Adipose tissue (tissue), 3 donors: ENCODE data around the gene KIF4A. TPM values are rescaled to one million over a fixed set of nuclear protein-coding genes. Genes with fewer than 3 reads are reported as not detected.

Experiments used
- H3K27ac ChIP-seq: one replicate; pipeline ENCODE4 v1.5.1; 2013; ENCODE audit warnings: low read depth, low read length
- WGBS, 3 donors: extraction: QIAGEN DNeasy Blood & Tissue Kit; methylation state at CpG; one replicate each; pipeline ENCODE4 v1.1.7; 2013; 5-methylcytosine and 5-hydroxymethylcytosine counted together
- polyA plus RNA-seq, 3 donors: library from polyadenylated mRNA; stranded (reverse); fragments of 200-250 nt; gene quantifications; one replicate each; pipeline ENCODE4 v1.2.3, GENCODE V29; 2013
- donor health status: healthy with polysubstance abuse.
- donor health status: Bipolar disorder and iron deficiency.
- donor health status: healthy.

Gene KIF4A
- polyA plus RNA-seq, 3 donors: 0.06 to 0.34 (median 0.13) TPM

DNA sequence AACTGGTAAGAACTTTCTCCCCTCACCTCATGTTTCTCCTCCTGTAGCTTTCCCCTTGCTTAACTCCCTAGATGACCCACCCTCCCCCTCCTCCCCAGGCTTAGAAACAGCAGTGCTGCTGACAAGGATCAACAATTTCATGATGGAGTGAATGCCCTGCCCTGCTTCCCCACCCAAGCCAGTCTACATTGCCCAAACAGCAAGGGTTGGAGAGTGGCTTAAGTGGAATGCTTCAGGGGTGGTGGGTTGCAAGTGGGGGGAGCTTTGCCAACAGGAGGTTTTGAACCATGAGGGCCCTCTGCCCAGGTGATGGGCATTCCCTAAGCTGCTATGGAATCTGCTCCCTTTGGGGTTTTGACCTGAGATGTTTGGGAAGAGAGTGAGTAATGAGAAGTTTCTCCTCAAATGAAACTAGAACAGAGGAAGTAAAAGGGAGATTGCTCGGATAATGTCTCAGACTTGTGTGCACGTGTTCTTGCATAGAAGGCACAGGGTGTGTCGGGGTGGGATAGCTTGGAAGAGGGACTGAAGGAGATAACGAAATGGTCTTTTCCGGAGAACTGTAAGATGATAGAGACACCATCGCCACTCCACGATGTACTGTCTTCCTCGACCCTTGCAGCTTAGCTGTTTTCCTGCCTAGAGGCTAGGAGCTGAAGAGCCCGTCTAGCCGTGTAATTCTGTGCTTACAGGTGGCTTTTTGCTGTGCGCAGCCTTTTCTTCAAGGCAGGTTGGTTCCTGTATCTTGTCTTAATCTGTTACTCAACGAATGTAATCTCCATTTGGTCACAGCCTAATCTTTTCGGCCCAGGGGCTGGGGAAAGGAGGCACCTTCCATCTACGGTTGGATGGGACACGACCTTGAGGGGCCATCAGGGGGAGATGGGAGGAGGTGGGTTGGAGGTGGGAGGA is 143.3 kb downstream of the KIF4A start:
- no peak overlapping the region for H3K27ac ChIP-seq
- 51 to 74% (median 68%) methylated on average over 13 to 15 of the region's 15 CpGs for whole genome bisulfite sequencing, 3 donors

DNA sequence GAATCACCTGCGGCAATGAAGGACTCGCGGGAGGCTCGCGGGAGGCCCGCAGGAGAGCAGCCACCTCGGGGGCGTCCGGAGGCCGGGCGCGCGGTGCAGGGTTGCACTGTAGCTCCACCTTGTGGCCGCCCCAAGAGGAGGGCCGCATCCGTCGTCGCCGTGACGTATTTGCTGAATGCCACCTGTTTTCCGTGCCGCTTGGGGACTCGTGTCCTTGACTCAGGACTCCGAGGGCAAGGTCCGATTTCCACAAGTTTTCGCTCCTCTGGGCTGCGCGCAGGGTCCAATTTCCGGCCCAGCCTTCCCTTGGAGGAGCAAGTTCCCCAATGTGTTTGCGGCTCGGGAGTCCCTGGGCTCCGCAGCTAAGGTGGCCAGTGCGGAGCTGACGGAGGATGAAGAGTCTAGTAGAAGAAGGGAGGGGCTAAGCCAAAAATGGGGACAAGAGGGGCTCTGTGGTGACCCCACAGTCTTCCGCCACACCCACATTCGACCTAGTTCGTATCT is 144.0 kb downstream of the KIF4A start:
- 0 to 30% (median 0%) methylated on average over 22 to 37 of the region's 37 CpGs for WGBS, 3 donors

DNA sequence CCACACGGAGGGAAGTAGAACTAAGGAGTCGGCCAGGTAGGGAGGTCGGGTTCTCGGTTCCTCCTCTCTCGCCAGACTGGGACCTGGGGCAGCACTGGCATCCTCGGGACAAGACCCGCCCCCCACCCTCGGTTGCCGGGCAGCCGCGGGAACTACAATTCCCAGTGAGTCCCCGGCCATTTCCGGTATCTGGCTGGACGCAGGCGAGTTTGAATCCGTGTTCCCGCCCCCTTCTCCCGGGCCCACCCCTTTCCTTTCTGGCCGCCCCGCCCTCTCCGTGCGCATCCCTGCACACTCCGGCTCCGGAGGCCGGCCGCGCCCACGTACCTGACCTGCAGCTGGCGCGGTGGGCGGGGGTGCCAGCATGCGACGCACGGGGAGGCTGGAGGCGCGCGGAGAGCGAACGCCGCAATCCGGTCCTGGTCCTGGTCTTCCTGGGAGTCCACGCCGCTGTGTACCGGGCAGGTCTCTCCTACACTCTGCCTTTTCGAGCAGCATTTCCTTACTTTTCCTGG is 144.5 kb downstream of the KIF4A start:
- no peak overlapping the region for H3K27ac ChIP-seq
- WGBS, 3 donors: 0 to 37% (median 0%) methylated on average over 12 to 45 of the region's 45 CpGs

More for the DNA sequence above, 144.0 kb downstream of the KIF4A start:
- no peak overlapping the region for H3K27ac ChIP-seq

DNA sequence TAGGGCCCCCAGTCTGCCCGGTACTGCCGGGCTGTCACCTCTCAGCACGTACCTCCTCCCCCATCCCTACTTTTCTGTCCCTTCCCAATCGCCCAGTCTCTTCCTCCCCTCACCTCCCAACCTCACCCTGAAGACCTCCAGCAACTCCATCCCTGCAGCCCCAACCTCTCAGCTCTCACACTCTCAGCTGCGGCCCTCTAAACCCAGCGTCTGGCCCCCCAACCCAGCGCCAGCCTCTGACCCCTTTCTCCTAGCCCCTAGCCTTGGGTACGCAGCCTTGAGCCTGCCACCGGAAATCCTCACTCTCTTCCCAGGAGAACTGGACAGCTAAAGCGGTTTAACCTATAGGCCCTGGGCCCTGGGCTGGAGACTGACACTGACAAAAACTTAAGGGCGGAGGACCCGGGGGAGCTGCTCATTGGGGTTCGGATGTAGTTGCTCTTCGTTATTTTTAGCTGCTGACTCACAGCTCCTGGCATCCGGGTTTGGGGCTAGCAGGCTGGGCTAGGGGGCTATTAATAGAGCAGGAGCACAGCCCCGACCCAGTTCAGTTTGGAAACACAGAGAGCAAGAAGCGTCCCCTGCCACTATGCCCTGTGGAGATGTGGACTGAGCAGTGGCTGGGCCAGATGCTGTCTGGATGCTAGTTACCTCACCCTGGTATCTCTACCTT is 145.1 kb downstream of the KIF4A start:
- H3K27ac ChIP-seq: no peak overlapping the region
- WGBS, 3 donors: 16 to 41% (median 33%) methylated on average over 12 to 17 of the region's 17 CpGs

DNA sequence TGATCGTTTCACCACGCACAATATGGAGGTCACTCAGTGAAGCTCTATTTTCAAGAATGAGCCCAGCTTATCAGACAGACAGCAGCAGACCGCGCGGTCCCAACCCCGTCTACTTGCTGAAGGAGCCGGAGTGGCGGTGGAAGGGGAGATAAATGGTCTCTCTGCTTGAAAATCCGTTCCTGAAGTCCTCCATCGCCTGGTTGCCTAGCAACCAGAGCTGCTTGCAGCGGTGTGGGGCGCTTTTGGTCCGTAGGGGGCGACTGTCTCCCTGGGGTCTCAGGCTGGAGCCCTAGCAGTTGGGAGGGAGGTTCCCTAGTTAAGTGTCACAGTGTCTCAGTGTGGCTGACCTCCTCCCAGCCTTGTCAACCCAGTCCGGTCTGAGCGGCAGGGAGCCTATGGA is 146.4 kb downstream of the KIF4A start:
- H3K27ac ChIP-seq: no peak overlapping the region
- WGBS, 3 donors: 28 to 34% (median 30%) methylated on average over 15 to 16 of the region's 16 CpGs

- 24 to 55% (median 40%) methylated on average over 2 of the region's 2 CpGs for WGBS, 3 donors
- no peak overlapping the region for H3K27ac ChIP-seq
These were observed 147.1 kb downstream of the KIF4A start for GRCh38 chrX:70437011-70437410.

DNA sequence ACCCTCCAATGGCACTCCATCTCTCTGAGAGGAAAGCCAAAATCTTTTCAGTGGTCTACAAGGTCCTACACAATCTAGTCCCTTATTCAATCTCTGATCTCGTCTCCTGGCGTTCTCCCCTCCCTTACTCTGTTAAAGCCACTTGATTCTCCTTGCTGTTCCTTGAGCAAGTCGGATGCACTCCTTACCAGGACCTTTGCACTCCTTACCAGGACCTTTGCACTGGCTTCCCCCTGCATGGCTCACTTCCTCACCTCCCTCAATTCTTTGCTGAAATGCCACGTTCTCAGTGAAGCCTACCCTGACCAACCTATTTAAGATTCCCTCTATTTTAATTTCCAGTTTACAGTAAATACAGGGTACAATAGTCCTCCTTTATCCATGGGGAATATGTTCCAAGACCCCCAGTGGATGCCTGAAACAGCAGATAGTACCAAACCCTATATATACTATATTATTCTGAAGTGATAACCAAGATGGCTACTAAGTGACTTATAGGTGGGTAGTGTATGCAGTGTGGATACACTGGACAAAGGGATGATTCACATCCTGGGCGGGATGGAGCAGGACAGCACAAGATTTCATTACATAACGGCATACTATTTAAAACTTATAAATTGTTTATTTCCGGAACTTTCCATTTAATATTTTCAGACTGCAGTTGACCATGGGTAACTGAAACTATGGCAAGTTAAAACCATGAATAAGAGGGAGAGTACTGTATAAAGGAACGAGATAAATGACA is 148.2 kb downstream of the KIF4A start:
- WGBS, 3 donors: 66 to 90% (median 79%) methylated on average over 8 of the region's 8 CpGs
- no peak overlapping the region for H3K27ac ChIP-seq

- 15 to 78% (median 27%) methylated on average over 1 of the region's 1 CpG for WGBS, 3 donors
- H3K27ac ChIP-seq: no peak overlapping the region
These were observed 149.1 kb downstream of the KIF4A start for GRCh38 chrX:70439016-70439415.

GRCh38 chrX:70442224-70442623 is 152.3 kb downstream of the KIF4A start:
- no peak overlapping the region for H3K27ac ChIP-seq
- 59 to 68% (median 61%) methylated on average over 6 of the region's 6 CpGs for WGBS, 3 donors

GRCh38 chrX:70444326-70444945 is 154.5 kb downstream of the KIF4A start, which contains the start of gene DLG3:
Gene DLG3 (plus strand): TSS chrX:70444835. CDS start chrX:70445202, 367 bp downstream.
- 11 to 23% (median 19%) methylated on average over 15 to 21 of the region's 21 CpGs for WGBS, 3 donors
- no peak within 1 kb of the TSS for H3K27ac ChIP-seq

GRCh38 chrX:70444946-70445656 is 155.2 kb downstream of the KIF4A start:
- 2 to 40% (median 6%) methylated on average over 7 to 51 of the region's 61 CpGs for WGBS, 3 donors
- no peak overlapping the region for H3K27ac ChIP-seq

- WGBS, 3 donors: 77 to 80% (median 78%) methylated on average over 7 to 9 of the region's 9 CpGs
- no peak overlapping the region for H3K27ac ChIP-seq
These were observed 156.0 kb downstream of the KIF4A start for GRCh38 chrX:70445951-70446350.

- H3K27ac ChIP-seq: no peak overlapping the region
- 75 to 90% (median 77%) methylated on average over 11 to 16 of the region's 16 CpGs for WGBS, 3 donors
These were observed 156.8 kb downstream of the KIF4A start for GRCh38 chrX:70446380-70447350.

DNA sequence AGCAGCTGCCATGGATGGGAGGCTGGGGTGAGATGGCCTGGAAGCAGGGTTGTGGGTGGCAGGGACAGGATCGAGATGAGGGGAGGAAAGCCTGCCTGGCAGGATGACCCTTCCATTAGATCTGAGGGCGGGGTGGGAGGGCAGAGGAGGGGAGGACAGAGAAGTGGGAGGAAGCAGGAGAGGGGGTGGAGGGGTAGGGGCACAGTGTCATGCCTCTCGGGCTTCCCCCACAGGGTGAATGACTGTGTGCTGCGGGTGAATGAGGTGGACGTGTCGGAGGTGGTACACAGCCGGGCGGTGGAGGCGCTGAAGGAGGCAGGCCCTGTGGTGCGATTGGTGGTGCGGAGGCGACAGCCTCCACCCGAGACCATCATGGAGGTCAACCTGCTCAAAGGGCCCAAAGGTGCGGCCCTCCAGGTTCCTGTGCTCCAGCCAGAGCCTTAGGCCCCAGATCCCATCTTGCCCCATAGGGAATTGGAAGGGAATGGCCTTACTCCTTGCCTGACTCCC is 159.6 kb downstream of the KIF4A start:
- WGBS, 3 donors: 95 to 100% (median 96%) methylated on average over 5 to 14 of the region's 14 CpGs
- H3K27ac ChIP-seq: no peak overlapping the region

DNA sequence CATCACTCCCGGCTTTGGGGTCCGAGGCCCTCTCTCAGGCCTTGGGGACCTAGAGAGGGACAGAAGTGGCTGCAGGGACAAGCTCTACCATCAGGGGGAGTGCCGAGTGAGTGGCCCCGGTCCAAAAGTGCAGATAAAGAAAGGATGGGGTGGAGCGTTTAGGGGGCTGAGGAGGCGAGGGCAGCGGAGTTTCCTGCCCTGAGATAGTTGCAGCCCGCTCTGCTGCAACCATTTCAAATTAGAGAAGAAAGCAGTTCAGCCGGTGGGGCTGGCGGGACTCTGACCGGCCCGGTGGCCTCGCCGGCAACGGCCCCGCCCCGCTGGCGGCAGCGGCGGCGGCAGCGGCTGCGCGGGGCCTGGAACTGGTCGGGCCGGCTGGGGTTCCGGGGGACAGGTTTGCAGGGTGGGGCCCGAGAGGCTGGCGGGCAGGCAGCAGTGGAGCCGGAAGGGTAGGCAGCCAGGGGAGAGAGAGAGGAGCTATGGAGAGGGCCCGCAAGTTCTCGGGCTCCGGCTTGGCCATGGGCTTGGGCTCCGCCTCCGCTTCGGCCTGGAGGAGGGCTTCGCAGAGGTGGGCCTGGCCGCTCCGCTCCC is 162.3 kb downstream of the KIF4A start:
- H3K27ac ChIP-seq: no peak overlapping the region
- 0 to 27% (median 3%) methylated on average over 26 to 39 of the region's 39 CpGs for WGBS, 3 donors
